WI38 (cell line): ENCODE data around the gene FOXO6.

ENCODE experiments used
- H3K4me3 ChIP-seq: 2 replicates; pipeline ENCODE4 v1.5.1; 2011; ENCODE audit warnings: low read depth, mild to moderate bottlenecking, control low read depth, low read length
- CTCF ChIP-seq: IDR thresholded peaks from 2 replicates; pipeline ENCODE4 v1.5.1; 2012; ENCODE audit warnings: low read depth, mild to moderate bottlenecking, control low read depth, low read length

The FOXO6 gene

GRCh38 chr1:41389009-41389408 lies 27.8 kb downstream of the FOXO6 start:
- H3K4me3 ChIP-seq, result no peak overlapping the region
- no peak for TF ChIP-seq CTCF

GRCh38 chr1:41390166-41390565 lies 28.9 kb downstream of the FOXO6 start:
- H3K4me3 ChIP-seq, result no peak overlapping the region
- no peak for TF ChIP-seq CTCF

- no peak overlapping the region for H3K4me3 ChIP-seq
- no peak for TF ChIP-seq CTCF
Measured at GRCh38 chr1:41390573-41390972, 29.3 kb downstream of the FOXO6 start.

- no peak for TF ChIP-seq CTCF
- no peak overlapping the region for H3K4me3 ChIP-seq
Measured at GRCh38 chr1:41391834-41392527, 30.7 kb downstream of the FOXO6 start.

GRCh38 chr1:41392528-41392924 lies 31.3 kb downstream of the FOXO6 start:
- H3K4me3 ChIP-seq, result no peak overlapping the region
- TF ChIP-seq CTCF, result no peak

GRCh38 chr1:41393716-41394368 lies 32.6 kb downstream of the FOXO6 start:
- no peak overlapping the region for H3K4me3 ChIP-seq
- TF ChIP-seq CTCF, result no peak

- TF ChIP-seq CTCF, result no peak
- H3K4me3 ChIP-seq, result no peak overlapping the region
Measured at GRCh38 chr1:41394369-41394744, 33.1 kb downstream of the FOXO6 start.
